Amniotic epithelial cell (primary cell): ENCODE measurements around the gene ZNF813.
A peak's percentile ranks its signal among the peaks of the same experiment; 100 is the strongest.
"Not testable (repeated sequence)": the region's sequence is repeated elsewhere in the genome, so short reads cannot be mapped to it uniquely, and the experiment has no call there.

Experiments
- DNase-seq: peaks from one replicate; pipeline ENCODE4 v3.0.0-alpha.2; 2010; ENCODE audit warnings: low read depth

ZNF813 gene

DNA sequence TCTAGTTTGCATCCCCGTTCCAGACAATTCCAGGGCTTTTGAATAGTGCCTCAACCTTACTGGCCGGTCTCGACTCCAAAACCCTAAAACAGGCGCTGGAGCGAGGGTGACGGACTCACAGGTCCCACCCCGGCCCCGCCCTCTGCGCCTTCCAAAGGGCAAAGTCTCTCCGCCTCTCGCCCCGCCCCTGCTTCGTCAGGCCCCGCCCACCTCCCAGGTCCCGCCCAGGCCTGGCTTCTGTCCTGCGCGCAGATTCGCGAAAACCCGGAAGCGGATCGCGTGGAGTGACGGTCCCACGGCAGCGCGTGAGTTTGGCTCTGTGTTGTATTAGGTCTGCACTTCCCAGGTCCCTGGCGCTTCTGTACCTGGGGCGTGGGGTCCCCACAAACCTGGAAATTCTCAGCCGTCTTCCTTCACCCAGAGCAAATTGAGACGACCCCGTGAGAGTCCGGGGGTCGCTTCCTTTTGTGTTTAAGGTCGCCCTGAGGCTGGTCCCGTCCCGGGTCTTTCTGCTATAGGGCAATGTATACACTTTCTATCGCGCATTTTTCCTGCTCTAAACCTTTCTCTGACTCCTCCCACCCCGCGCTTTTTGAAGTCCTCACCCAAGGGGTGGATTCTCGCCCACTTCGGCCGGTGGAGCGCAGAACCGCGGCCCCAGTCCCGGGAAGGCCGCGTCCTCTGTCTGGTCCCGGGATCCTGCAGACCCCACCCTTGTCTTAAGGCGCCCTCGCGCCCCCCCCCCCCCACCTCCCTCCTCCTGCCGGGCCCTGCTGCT, at the start of gene ZNF813:
Gene ZNF813 (plus strand): TSS at position 249 of the 778 bp plus-strand sequence. CDS start 16,090 bp downstream, outside the sequence.
- DNase-seq: peak; percentile 78

- DNase-seq: not testable (repeated sequence)
These were observed 46.8 kb upstream of the ZNF813 start for GRCh38 chr19:53420520-53421315.

DNA sequence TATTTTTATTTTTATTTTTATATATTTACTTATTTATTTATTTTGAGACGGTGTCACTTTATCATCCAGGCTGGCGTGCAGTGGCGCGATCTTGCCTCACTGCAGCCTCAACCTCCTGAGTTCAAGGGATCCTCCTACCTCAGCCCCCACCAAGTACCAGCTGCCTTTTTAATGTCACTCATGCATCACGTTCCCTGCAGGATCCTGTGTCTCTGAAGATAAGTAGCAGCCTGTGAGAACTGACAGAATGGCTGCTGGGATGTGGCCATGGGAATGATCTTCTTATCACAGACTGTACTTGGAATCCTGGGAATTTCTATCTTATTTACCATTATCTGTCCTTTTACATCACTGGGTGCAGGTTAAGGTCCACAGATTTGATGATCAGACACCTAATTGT, 45.0 kb upstream of the ZNF813 start:
- DNase-seq: no peak

DNA sequence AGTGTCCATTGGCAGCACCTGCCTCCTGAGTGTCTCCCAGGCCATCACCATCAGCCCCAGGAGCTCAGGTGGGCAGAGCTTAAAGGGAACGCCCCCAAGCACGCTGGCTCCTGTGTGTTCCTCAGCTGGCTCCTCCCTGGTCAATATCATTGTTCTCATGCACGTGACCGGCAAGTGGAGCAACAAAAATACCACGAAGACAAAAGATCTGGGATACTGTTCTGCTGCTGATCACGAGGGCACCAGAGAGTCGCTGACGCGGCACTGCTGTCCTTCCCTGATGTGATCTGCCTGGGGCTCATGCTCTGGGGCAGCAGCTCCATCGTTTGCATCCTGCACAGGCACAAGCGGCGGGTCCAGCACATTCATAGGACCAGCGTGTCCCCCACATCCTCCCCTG, 44.5 kb upstream of the ZNF813 start:
- not testable (repeated sequence) for DNase-seq

- DNase-seq: not testable (repeated sequence)
These were observed 43.9 kb upstream of the ZNF813 start for GRCh38 chr19:53423680-53424079.

- DNase-seq: peak; percentile 63
These were observed 42.5 kb upstream of the ZNF813 start for GRCh38 chr19:53424968-53425597.

GRCh38 chr19:53431399-53432087, 36.0 kb upstream of the ZNF813 start, which contains the start of gene ZNF761:
Gene ZNF761, plus strand, starts transcription at chr19:53431984. Its CDS starts 15,285 bp downstream, at chr19:53447269.
- peak; percentile 77 for DNase-seq

DNA sequence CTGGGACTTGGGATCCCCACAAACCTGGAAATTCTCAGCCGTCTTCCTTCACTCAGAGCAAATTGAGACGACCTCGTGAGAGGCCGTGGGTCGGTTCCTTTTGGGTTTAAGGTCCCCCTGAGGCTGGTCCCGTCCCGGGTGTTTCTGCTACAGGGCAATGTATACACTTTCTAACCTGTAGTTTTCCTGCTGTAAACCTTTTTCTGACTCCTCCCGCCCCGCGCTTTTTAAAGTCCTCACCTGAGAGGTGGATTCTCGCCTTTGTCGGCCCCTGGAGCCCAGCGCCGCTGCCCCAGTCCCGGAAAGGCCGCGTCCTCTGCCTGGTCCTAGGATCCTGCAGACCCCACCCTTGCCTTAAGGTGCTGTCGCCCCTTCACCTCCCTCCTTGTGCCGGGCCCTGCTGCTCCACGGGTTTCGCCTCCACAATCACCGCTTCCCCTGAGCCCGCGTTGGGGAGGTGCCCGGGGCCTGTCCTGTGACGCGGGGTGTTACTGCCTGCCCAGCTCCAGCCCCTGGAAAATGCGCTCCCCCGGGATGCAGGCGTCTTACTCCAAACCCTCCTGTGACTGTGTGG, 35.4 kb upstream of the ZNF813 start:
- DNase-seq: peak; percentile 14

- not testable (repeated sequence) for DNase-seq
These were observed 23.7 kb upstream of the ZNF813 start for GRCh38 chr19:53443809-53444208.

DNA sequence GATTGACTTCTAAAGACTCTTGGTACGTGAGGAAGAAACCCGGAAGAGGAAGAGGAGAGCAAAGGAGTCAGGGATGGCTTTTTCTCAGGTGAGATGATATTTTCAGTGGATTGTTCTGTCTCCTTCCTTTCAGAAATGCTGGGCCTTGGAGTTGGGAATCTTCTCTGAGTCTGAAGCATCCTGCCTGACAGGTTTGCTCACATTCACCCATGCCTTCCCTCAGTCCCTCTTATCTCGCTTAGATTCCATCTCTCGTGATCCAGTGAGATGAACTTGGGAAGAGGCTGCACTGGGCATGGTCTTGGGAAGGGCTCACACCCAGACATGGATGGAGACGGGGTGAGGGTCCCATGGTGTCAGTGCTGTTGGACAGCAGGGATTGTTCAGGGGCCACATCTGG, 20.3 kb upstream of the ZNF813 start:
- DNase-seq: not testable (repeated sequence)

DNA sequence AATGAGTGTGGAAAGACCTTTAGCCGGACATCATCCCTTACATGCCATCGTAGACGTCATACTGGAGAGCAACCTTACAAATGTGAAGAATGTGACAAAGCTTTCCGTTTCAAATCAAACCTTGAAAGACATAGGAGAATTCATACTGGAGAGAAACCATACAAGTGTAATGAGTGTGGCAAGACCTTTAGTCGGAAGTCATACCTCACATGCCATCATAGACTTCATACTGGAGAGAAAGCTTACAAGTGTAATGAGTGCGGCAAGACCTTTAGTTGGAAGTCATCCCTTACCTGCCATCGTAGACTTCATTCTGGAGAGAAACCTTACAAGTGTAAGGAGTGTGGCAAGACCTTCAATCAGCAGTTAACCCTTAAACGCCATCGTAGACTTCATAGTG, 11.7 kb upstream of the ZNF813 start:
- DNase-seq: no peak

- not testable (repeated sequence) for DNase-seq
These were observed 7.3 kb upstream of the ZNF813 start for GRCh38 chr19:53460131-53460721.

DNA sequence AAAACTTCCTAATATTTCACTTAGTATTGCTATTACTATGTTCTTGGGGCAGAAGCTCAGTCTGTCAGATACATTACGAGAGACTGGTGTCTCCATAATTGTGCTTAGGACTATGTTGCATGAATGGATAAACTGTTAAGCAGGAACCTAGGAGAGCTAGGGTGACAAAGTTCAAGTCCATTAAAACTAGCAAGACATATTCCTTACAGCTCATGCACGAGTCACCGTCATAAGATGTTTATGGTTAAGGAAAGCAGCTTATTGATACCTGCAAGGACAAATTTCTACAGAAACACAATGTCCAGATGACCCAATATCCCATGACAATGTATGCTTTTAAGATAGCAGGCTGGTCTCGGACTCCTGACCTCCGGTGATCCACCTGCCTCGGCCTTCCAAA, 5.7 kb upstream of the ZNF813 start:
- no peak for DNase-seq

DNA sequence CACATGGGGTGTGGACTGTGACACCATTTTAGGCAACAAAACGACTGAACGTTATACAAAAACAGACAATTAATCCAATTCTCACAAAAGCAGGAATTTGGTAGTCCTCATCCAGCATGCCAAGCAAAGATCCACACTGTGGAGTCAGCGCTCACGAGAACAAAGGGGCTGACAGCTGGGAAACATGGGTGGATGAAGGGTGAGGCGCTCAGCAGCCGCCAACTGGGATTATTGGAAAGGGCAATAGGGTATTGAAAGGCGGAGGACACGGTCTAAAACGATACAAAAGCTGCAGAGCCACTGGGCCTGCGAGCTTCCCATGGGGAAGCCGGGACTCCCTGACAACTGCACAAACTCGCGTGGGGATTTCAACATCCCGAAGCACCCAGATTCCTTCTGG, 4.7 kb upstream of the ZNF813 start:
- no peak for DNase-seq

- no peak for DNase-seq
These were observed 4.3 kb upstream of the ZNF813 start for GRCh38 chr19:53463263-53463662.

- no peak for DNase-seq
These were observed 628 bp upstream of the ZNF813 start for GRCh38 chr19:53466726-53467484.

- not testable (repeated sequence) for DNase-seq
These were observed 1.1 kb downstream of the ZNF813 start for GRCh38 chr19:53468628-53469027.

DNA sequence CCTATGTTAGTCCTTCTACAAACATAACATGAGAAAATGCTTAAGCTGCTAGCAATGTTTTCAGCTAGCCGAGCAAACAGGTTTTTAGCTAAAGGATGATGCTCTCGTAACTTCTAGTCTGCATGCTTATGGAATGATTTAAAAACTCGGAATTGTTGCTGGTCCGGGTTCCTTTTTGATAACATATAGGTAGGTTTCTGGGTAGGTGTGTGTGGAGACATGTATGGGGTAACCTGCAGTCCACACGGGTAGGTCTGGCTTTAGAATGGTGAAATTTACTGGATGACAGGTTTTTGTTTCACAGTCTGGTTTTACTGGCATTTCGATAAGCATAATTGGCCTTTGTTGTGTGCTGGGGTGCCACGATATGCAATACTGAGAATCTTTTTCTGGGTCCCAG, 4.4 kb downstream of the ZNF813 start:
- DNase-seq: no peak

DNA sequence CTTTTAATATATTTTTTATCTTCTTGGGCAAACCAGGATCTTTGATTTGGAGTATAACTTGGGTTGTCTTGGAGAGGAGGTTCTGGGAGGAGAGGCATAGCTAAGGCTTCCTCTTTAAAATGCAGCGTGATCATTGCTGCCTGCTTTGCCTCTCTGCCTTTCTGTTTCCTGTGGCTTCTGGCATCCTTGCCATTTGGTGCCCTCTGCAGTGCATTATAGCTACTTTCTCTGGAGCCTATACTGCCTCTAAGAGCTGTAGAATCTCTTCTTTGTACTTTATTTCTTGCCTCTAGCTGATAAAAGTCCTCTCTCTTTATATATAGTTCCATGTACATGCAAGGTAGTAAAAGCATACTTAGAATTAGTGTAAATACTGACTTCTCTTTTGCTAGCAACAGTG, 7.3 kb downstream of the ZNF813 start:
- not testable (repeated sequence) for DNase-seq

GRCh38 chr19:53475470-53475869, 7.9 kb downstream of the ZNF813 start:
- DNase-seq: peak; percentile 53
